GM12878 (cell line): ENCODE measurements around the gene ADAMTS3. TPM values are rescaled to one million over a fixed set of nuclear protein-coding genes. Genes with fewer than 3 reads are reported as not detected.

ENCODE experiments used
- ATAC-seq: fragments of 200-7000 bp; cut with Tn5 transposase; 3 replicates; pipeline ENCODE4 v1.9.1; 2020; ENCODE audit warnings: mild to moderate bottlenecking, moderate library complexity
- BruUV-seq: library from RNA; stranded (reverse); fragments of 400-500 nt; replicated peaks from 2 replicates; lab custom pipeline; 2021; lab: Mats Ljungman, UMichigan
- CTCF ChIA-PET: fragments of 300-600 bp; sonication (Branson Sonifier 250); formaldehyde crosslinking; extraction: SDS; loops from one replicate; lab custom pipeline; 2021; ENCODE audit warnings: inconsistent platforms; lab: Yijun Ruan, JAX
- POLR2A ChIA-PET: fragments of 350-600 bp; formaldehyde crosslinking; extraction: SDS; loops from one replicate; lab custom pipeline; 2021; ENCODE audit warnings: inconsistent platforms; lab: Charles Lee
- RAD21 ChIA-PET: fragments of 300-600 bp; sonication (Branson Sonifier 250); formaldehyde crosslinking; loops from one replicate; lab custom pipeline; 2023; ENCODE audit warnings: antibody characterized with exemption; ENCODE audit not compliant: unreplicated experiment; lab: Charles Lee
- SMC1A ChIA-PET: fragments of 300-600 bp; sonication (Branson Sonifier 250); formaldehyde crosslinking; loops from one replicate; lab custom pipeline; 2023; ENCODE audit not compliant: unreplicated experiment, uncharacterized antibody; lab: Charles Lee
- DNase-seq: peaks from one replicate; pipeline ENCODE4 v3.0.0-alpha.2; 2011; ENCODE audit warnings: low read depth, low spot score
- FAIRE-seq: peaks from 3 replicates; lab custom pipeline; 2011; peaks lifted over from hg19 to GRCh38; lab: Jason Lieb, UNC
- H2AFZ ChIP-seq: 2 replicates; pipeline ENCODE4 v1.6.0; 2011; ENCODE audit warnings: low read depth, low read length, control low read depth; ENCODE audit not compliant: control insufficient read depth
- H3K27ac ChIP-seq: 2 replicates; pipeline ENCODE4 v1.5.1; 2011; ENCODE audit warnings: control low read depth; ENCODE audit not compliant: control insufficient read depth, insufficient read depth
- H3K27me3 ChIP-seq, 2 experiments: replicated peaks in 1 of 2; 2 replicates each; pipeline versions ENCODE4 v1.6.0 to v1.6.1; 2011; ENCODE audit warnings: low read length in 1 of 2; ENCODE audit not compliant: control insufficient read depth in 2 of 2, insufficient read depth in 2 of 2
- H3K36me3 ChIP-seq, 2 experiments: 2 replicates each; pipeline ENCODE4 v1.5.1; 2011; ENCODE audit warnings: low read length in 1 of 2; ENCODE audit not compliant: control insufficient read depth in 2 of 2, insufficient read depth in 2 of 2
- H3K4me1 ChIP-seq: 2 replicates; pipeline ENCODE4 v1.6.1; 2011; ENCODE audit warnings: mild to moderate bottlenecking, low read length, moderate library complexity, mixed read lengths; ENCODE audit not compliant: control insufficient read depth, insufficient read depth
- H3K4me2 ChIP-seq: 2 replicates; pipeline ENCODE4 v1.6.0; 2011; ENCODE audit warnings: control low read depth; ENCODE audit not compliant: control insufficient read depth, insufficient read depth
- H3K4me3 ChIP-seq: fragments of 200-600 bp; sonication (generic); 2 replicates; pipeline ENCODE4 v1.5.1; 2016
- H3K79me2 ChIP-seq: 2 replicates; pipeline ENCODE4 v1.6.0; 2011; ENCODE audit warnings: low read length; ENCODE audit not compliant: control insufficient read depth, insufficient read depth
- H3K9ac ChIP-seq: 2 replicates; pipeline ENCODE4 v1.8.0; 2011; ENCODE audit warnings: low read length, control low read depth, mixed read lengths; ENCODE audit not compliant: control insufficient read depth, insufficient read depth
- H3K9me3 ChIP-seq: replicated peaks from 3 replicates; pipeline ENCODE4 v1.5.1; 2011; ENCODE audit warnings: mild to moderate bottlenecking, low read length; ENCODE audit not compliant: control insufficient read depth, insufficient read depth
- H4K20me1 ChIP-seq: 2 replicates; pipeline ENCODE4 v1.6.0; 2011; ENCODE audit not compliant: control insufficient read depth, insufficient read depth
- CBFB ChIP-seq: IDR thresholded peaks from 2 replicates; pipeline ENCODE4 v1.6.1; 2016; ENCODE audit warnings: antibody characterized with exemption, low read depth
- CREB1 ChIP-seq: IDR thresholded peaks from 2 replicates; pipeline ENCODE4 v1.6.1; 2012; ENCODE audit warnings: low read depth, mild to moderate bottlenecking, inconsistent platforms
- EP300 ChIP-seq, 2 experiments: fragments of 150-350 bp in 1 of 2; IDR thresholded peaks; 2 replicates each; pipeline ENCODE4 v1.6.1; 2011 to 2012; ENCODE audit warnings: low read depth in 2 of 2, low read length in 2 of 2, borderline replicate concordance in 1 of 2, improper control_type of control experiment in 1 of 2, inconsistent platforms in 1 of 2; ENCODE audit not compliant: control insufficient read depth in 1 of 2
- ESRRA ChIP-seq: IDR thresholded peaks from 2 replicates; pipeline ENCODE4 v1.6.1; 2012; ENCODE audit warnings: mild to moderate bottlenecking, low read length, improper control_type of control experiment
- IRF4 ChIP-seq: IDR thresholded peaks from 2 replicates; pipeline ENCODE4 v1.6.1; 2011; ENCODE audit warnings: low read depth, low read length
- JUNB ChIP-seq: IDR thresholded peaks from 2 replicates; pipeline ENCODE4 v1.6.1; 2016; ENCODE audit warnings: antibody characterized with exemption, mild to moderate bottlenecking
- MEF2A ChIP-seq: IDR thresholded peaks from 2 replicates; pipeline ENCODE4 v1.6.1; 2011; ENCODE audit warnings: low read depth, mild to moderate bottlenecking, low read length, moderate library complexity; ENCODE audit not compliant: insufficient read depth
- NFYB ChIP-seq: IDR thresholded peaks from 2 replicates; pipeline ENCODE4 v1.6.1; 2011; ENCODE audit warnings: low read depth, mild to moderate bottlenecking, low read length, improper control_type of control experiment, moderate library complexity; ENCODE audit not compliant: insufficient read depth
- POLR2A ChIP-seq: IDR thresholded peaks from 2 replicates; pipeline ENCODE4 v1.6.1; 2011; ENCODE audit warnings: low read depth, mild to moderate bottlenecking, low read length
- RAD51 ChIP-seq: fragments of 450-650 bp; IDR thresholded peaks from 2 replicates; pipeline ENCODE4 v1.6.1; 2016; ENCODE audit warnings: moderate library complexity, mild to moderate bottlenecking, inconsistent platforms
- SIX5 ChIP-seq: IDR thresholded peaks from 2 replicates; pipeline ENCODE4 v1.6.1; 2011; ENCODE audit warnings: mild to moderate bottlenecking, low read depth, low read length, moderate library complexity; ENCODE audit not compliant: severe bottlenecking
- STAT1 ChIP-seq: fragments of 450-650 bp; conservative IDR thresholded peaks from 2 replicates; pipeline ENCODE4 v1.6.1; 2014; ENCODE audit warnings: antibody characterized with exemption, mild to moderate bottlenecking
- WGBS: methylation state at CpG from one replicate; pipeline ENCODE4 v1.1.6; 2016; ENCODE audit warnings: low lambda C conversion rate; ENCODE audit not compliant: insufficient replicate concordance, insufficient coverage; ENCODE audit errors: missing lambda C conversion rate; 5-methylcytosine and 5-hydroxymethylcytosine counted together
- in situ Hi-C: fragments of 300-500 bp; cut with MboI; formaldehyde crosslinking; loops from 9 replicates; pipeline ENCODE4 v1.14.3; 2018; ENCODE audit warnings: mixed read lengths
- intact Hi-C: fragments of 100-400 bp; cut with micrococcal nuclease; formaldehyde crosslinking; loops from one replicate; pipeline ENCODE4 v1.14.2; 2022; ENCODE audit not compliant: unreplicated experiment
- polyA plus RNA-seq, 11 experiments: library from polyadenylated mRNA; depleted of rRNA in 4 of 11; unstranded in 6 of 11; stranded (reverse) in 5 of 11; fragments of >200 nt; fragmentation: Nextera tagmentation in 4 of 11; fragmentation: Illumina TruSeq in 1 of 11; extraction: Ambion mirVana in 4 of 11; extraction: Trizol in 1 of 11; gene quantifications; 1 replicate in 1 of 11; 2 replicates in 10 of 11; pipeline versions ENCODE4 v1.2.1 to v1.2.3, GENCODE V29; 2011 to 2016; ENCODE audit warnings: inconsistent platforms in 2 of 11, missing spikeins in 2 of 11, low read depth in 1 of 11
- total RNA-seq, 4 experiments: library from RNA; depleted of rRNA in 3 of 4; stranded (reverse); fragments of >200 nt in 3 of 4; fragmentation: Illumina TruSeq in 1 of 4; extraction: Trizol in 1 of 4; gene quantifications; 2 replicates each; pipeline versions ENCODE4 v1.2.1 to v1.2.3, GENCODE V29; 2013 to 2021
- TF ChIP-seq, protein P1 (sequence below): fragments of 450-650 bp; IDR thresholded peaks from 2 replicates; pipeline ENCODE4 v1.6.1; 2018; ENCODE audit warnings: mild to moderate bottlenecking, low read depth, moderate library complexity; ENCODE audit not compliant: partially characterized antibody

Gene ADAMTS3
- total and polyA plus RNA-seq, 10 of the 15 experiments (the other 5 are each of a cell fraction or from before 2014, with no cell fraction given) = under 0.01 to 0.07 (median 0.02) TPM; not detected in 6

DNA sequence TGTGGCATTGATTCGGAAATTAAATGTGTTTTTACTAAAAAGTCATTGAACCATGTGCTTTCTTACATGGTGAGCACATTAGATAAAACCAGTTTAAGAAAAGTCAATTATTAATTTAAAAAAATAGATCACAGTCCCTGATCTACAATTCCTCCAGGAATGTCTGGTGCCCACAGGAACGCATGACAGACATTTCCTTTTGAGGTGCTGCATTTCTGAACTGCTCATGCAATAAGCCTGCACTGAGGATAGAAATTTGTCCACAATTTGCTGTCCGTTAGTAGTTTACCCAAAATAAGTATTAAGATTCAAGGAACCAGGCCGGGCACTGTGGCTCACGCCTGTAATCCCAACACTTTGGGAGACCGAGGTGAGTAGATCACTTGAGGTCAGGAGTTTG, 8.2 kb upstream of the ADAMTS3 start:
- no peak for DNase-seq
- Histone ChIP-seq H3K4me2 (no peak overlapping the region), H3K4me1 (no peaks in the 10 kb centered on the region), H4K20me1 (no peaks in the 10 kb centered on the region), H3K9ac (no peak overlapping the region), H3K9me3 (no peaks in the 10 kb centered on the region), H3K27me3 (no peaks in the 10 kb centered on the region), H3K4me3 (no peak overlapping the region), H3K27ac (no peak overlapping the region), H2AFZ (no peak overlapping the region), H3K79me2 (no peaks in the 10 kb centered on the region), H3K36me3 (no peaks in the 10 kb centered on the region)
- 22% methylated on average over 6 of the region's 6 CpGs for WGBS
- no peak for ATAC-seq
- ChIA-PET POLR2A (no interaction called here), CTCF (no interaction called here), RAD21 (no interaction called here), SMC1A (no interaction called here)
- in situ Hi-C loops = no loop called here
- BruUV-seq = no TSS peak
- TF ChIP-seq IRF4 = no peak
- no peak for TF ChIP-seq CBFB
- TF ChIP-seq POLR2A = no peak
- TF ChIP-seq SIX5 = no peak
- TF ChIP-seq RAD51 = no peak
- no peak for TF ChIP-seq CREB1
- TF ChIP-seq EP300 (IDR thresholded peaks at IDR 0.05; ENCODE audit: borderline replicate concordance in 1 of 2, control insufficient read depth in 1 of 2, low read depth in 2 of 2, low read length in 2 of 2) = no peak
- TF ChIP-seq NFYB = no peak
- TF ChIP-seq, protein P1, sequence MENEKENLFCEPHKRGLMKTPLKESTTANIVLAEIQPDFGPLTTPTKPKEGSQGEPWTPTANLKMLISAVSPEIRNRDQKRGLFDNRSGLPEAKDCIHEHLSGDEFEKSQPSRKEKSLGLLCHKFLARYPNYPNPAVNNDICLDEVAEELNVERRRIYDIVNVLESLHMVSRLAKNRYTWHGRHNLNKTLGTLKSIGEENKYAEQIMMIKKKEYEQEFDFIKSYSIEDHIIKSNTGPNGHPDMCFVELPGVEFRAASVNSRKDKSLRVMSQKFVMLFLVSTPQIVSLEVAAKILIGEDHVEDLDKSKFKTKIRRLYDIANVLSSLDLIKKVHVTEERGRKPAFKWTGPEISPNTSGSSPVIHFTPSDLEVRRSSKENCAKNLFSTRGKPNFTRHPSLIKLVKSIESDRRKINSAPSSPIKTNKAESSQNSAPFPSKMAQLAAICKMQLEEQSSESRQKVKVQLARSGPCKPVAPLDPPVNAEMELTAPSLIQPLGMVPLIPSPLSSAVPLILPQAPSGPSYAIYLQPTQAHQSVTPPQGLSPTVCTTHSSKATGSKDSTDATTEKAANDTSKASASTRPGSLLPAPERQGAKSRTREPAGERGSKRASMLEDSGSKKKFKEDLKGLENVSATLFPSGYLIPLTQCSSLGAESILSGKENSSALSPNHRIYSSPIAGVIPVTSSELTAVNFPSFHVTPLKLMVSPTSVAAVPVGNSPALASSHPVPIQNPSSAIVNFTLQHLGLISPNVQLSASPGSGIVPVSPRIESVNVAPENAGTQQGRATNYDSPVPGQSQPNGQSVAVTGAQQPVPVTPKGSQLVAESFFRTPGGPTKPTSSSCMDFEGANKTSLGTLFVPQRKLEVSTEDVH = no peak
- TF ChIP-seq MEF2A = no peak
- TF ChIP-seq STAT1 = no peak
- TF ChIP-seq JUNB = no peak
- TF ChIP-seq ESRRA = no peak
- intact Hi-C loops = no loop called here
- FAIRE-seq = no peak
